GM12892 (cell line): ENCODE results near the gene WFIKKN2.

Experiments used
- POLR2A ChIP-seq: IDR thresholded peaks from 2 replicates; pipeline ENCODE4 v1.6.1; 2011; ENCODE audit warnings: low read depth, low read length, control low read depth
- POLR2AphosphoS5 ChIP-seq: IDR thresholded peaks from 2 replicates; pipeline ENCODE4 v1.6.1; 2011; ENCODE audit warnings: low read depth, low read length, control low read depth
- TAF1 ChIP-seq: IDR thresholded peaks from 2 replicates; pipeline ENCODE4 v1.6.1; 2011; ENCODE audit warnings: low read depth, mild to moderate bottlenecking, control low read depth, low read length, borderline replicate concordance

DNA sequence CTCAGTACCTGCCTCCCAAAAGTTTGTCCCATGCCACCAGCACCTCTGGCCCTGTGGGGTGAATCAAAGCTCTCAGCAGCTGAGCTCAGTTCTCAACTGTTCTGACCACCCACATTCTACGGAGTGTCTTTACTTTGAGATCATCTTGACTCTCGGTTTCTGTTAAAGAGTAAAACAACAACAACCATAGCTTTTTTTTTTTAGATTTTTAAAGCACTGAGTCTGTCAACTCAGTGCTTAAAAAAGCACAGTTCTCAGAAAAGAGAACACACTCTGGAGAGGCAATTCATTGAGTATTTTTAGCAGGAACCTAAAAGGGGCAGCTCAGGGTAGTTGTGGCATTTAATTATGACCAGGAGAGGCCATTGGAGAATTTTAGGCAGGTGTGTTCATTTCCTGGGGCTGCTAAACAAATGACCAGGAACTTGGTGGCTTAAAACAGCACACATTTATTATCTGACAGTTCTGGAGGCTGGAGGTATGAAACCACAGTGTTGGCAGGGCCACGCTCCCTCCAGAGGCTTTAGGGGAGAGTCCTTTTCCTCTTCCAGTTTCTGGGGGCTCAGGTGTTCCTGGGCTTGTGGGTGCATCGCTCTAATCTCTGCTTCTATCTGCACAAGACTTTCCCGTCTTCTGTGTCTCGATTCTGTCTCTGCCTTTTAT, 6.7 kb upstream of the WFIKKN2 start:
- TF ChIP-seq POLR2AphosphoS5: no peak
- no peak for TF ChIP-seq POLR2A
- TF ChIP-seq TAF1: no peak
